Ishikawa (cell line): Measurements from ENCODE around the gene DNER.

Experiments
- CEBPB ChIP-seq: IDR thresholded peaks from 2 replicates; pipeline ENCODE4 v1.6.1; 2012
- CREB1 ChIP-seq: IDR thresholded peaks from 2 replicates; pipeline ENCODE4 v1.6.1; 2012; ENCODE audit warnings: low read depth
- EGR1 ChIP-seq: IDR thresholded peaks from 2 replicates; pipeline ENCODE4 v1.6.1; 2012
- EP300 ChIP-seq: IDR thresholded peaks from 2 replicates; pipeline ENCODE4 v1.6.1; 2012; ENCODE audit warnings: borderline replicate concordance
- FOXM1 ChIP-seq: IDR thresholded peaks from 2 replicates; pipeline ENCODE4 v1.6.1; 2012; ENCODE audit warnings: low read depth, borderline replicate concordance
- NFIC ChIP-seq: IDR thresholded peaks from 2 replicates; pipeline ENCODE4 v1.6.1; 2012
- RAD21 ChIP-seq: IDR thresholded peaks from 2 replicates; pipeline ENCODE4 v1.6.1; 2012; ENCODE audit warnings: low read depth
- TAF1 ChIP-seq: IDR thresholded peaks from 2 replicates; pipeline ENCODE4 v1.6.1; 2012; ENCODE audit warnings: low read depth, mild to moderate bottlenecking
- TCF12 ChIP-seq: IDR thresholded peaks from 2 replicates; pipeline ENCODE4 v1.6.1; 2012; ENCODE audit warnings: low read depth
- TEAD4 ChIP-seq: IDR thresholded peaks from 2 replicates; pipeline ENCODE4 v1.6.1; 2012
- YY1 ChIP-seq: IDR thresholded peaks from 2 replicates; pipeline ENCODE4 v1.6.1; 2012; ENCODE audit warnings: low read depth
- ZBTB7A ChIP-seq: IDR thresholded peaks from 2 replicates; pipeline ENCODE4 v1.6.1; 2012; ENCODE audit warnings: low read depth
- TF ChIP-seq, protein P1 (sequence below): IDR thresholded peaks from 2 replicates; pipeline ENCODE4 v1.6.1; 2012; ENCODE audit warnings: low read depth, mild to moderate bottlenecking
- TF ChIP-seq, protein P2 (sequence below): IDR thresholded peaks from 2 replicates; pipeline ENCODE4 v1.6.1; 2012
- TF ChIP-seq, protein P3 (sequence below): IDR thresholded peaks from 2 replicates; pipeline ENCODE4 v1.6.1; 2012

The DNER gene

DNA sequence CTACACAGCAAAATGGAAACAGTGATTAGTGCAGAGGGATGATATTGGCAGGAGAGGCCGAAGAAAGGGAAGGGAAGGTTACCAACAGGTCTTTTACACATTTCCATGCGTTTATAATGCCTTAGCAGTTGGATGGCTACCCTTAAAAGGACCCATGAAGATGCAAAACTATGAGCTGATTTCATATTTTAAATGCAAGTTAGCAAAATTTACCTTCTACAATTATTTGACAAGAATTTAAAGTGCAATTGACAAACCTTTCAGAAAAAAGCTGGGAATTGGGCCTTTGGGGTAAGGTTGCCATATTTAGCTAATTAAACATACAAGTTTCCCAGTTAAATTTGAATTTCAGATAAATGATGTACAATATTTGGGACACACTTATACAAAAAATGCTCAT is 13.3 kb downstream of the DNER start:
- TF ChIP-seq CEBPB (no peak), ZBTB7A (no peak), FOXM1 (no peak), CREB1 (no peak), TEAD4 (no peak), NFIC (no peak), TCF12 (no peak), EP300 (no peak), EGR1 (no peak), TAF1 (no peak), RAD21 (no peak), YY1 (no peak)
- TF ChIP-seq, protein P1, sequence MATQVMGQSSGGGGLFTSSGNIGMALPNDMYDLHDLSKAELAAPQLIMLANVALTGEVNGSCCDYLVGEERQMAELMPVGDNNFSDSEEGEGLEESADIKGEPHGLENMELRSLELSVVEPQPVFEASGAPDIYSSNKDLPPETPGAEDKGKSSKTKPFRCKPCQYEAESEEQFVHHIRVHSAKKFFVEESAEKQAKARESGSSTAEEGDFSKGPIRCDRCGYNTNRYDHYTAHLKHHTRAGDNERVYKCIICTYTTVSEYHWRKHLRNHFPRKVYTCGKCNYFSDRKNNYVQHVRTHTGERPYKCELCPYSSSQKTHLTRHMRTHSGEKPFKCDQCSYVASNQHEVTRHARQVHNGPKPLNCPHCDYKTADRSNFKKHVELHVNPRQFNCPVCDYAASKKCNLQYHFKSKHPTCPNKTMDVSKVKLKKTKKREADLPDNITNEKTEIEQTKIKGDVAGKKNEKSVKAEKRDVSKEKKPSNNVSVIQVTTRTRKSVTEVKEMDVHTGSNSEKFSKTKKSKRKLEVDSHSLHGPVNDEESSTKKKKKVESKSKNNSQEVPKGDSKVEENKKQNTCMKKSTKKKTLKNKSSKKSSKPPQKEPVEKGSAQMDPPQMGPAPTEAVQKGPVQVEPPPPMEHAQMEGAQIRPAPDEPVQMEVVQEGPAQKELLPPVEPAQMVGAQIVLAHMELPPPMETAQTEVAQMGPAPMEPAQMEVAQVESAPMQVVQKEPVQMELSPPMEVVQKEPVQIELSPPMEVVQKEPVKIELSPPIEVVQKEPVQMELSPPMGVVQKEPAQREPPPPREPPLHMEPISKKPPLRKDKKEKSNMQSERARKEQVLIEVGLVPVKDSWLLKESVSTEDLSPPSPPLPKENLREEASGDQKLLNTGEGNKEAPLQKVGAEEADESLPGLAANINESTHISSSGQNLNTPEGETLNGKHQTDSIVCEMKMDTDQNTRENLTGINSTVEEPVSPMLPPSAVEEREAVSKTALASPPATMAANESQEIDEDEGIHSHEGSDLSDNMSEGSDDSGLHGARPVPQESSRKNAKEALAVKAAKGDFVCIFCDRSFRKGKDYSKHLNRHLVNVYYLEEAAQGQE = no peak
- TF ChIP-seq, protein P2, sequence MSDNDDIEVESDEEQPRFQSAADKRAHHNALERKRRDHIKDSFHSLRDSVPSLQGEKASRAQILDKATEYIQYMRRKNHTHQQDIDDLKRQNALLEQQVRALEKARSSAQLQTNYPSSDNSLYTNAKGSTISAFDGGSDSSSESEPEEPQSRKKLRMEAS = no peak
- TF ChIP-seq, protein P3, sequence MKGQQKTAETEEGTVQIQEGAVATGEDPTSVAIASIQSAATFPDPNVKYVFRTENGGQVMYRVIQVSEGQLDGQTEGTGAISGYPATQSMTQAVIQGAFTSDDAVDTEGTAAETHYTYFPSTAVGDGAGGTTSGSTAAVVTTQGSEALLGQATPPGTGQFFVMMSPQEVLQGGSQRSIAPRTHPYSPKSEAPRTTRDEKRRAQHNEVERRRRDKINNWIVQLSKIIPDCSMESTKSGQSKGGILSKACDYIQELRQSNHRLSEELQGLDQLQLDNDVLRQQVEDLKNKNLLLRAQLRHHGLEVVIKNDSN = no peak

DNA sequence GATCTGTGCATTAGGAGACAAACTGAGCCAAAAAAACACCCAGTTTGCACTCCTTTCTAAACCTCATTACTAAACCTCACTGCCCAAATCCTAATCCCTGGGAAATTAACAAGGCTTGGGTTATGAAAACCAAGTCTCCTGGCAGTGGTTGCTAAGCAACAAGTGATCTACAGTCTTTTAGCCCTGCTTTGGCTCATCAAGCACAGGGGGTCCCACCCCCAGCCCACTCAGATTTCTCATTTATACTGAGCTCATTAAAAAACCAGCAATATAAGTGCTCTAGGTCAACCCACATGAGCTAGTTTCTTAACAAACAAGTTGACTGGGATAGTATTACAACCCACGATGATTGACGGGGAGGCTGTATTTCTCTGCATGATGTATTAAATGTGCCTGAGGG is 18.4 kb downstream of the DNER start:
- TF ChIP-seq NFIC = no peak
- TF ChIP-seq, protein P1 = no peak
- TF ChIP-seq TCF12 = no peak
- TF ChIP-seq, protein P3 = no peak
- no peak for TF ChIP-seq TAF1
- TF ChIP-seq EP300 = no peak
- no peak for TF ChIP-seq ZBTB7A
- no peak for TF ChIP-seq FOXM1
- TF ChIP-seq RAD21 = no peak
- TF ChIP-seq, protein P2 = no peak
- TF ChIP-seq TEAD4 = no peak
- TF ChIP-seq EGR1 = no peak
- TF ChIP-seq YY1 = no peak

DNA sequence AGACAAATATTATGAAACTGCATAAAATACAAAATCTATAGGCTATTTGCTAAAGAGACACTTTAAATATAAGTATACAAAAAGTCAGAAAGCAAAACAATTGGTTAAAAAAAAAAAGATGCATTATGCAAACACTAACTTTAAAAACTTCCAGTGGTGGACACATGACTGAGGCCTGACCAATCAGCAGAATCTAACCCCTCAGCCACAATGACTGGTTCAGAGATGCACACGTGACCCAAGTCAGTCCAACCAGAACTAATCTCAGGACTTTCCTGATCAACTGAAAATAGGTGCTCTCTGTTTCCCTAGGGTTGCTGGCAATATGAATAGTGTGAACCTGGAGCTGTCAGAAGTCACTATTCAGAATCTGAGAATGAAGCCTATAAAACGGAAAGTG is 22.7 kb downstream of the DNER start:
- TF ChIP-seq ZBTB7A (no peak), TCF12 (no peak)
- TF ChIP-seq, protein P2 = no peak
- TF ChIP-seq, protein P3 = peak; percentile 51

DNA sequence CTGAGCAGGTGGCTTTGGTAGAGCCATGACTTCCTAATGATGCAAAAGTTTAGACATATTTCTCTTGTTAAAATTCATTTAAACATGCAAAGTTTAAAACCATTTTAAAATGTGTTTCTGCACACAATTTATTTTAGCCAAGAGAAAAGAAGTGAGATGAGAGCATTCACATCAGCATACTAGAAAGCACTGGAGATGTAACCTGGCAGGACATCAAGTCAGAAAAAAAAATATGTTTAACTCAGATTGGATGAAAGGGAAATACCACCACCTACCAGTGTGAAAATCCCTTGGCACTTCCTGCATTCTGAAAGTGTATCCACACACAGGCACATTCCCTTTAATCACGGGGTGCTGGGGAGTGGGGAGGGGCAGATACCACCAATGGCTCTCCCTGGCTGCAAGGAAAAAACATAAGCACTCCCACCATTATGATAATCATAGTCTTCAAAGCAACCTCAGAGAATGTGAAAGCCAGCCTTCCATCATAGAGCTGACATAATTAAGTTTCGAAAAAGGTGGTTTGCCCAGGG is 25.0 kb downstream of the DNER start:
- TF ChIP-seq EP300 (no peak), TCF12 (no peak), CREB1 (no peak), TEAD4 (no peak), YY1 (no peak), EGR1 (no peak), TAF1 (no peak), CEBPB (no peak), ZBTB7A (no peak), FOXM1 (no peak)
- TF ChIP-seq, protein P1 = no peak
- TF ChIP-seq, protein P3 = no peak
